ENCODE results near the gene BATF3.
"Not testable (repeated sequence)": the region's sequence is repeated elsewhere in the genome, so short reads cannot be mapped to it uniquely, and the experiment has no call there.

The BATF3 gene

DNA sequence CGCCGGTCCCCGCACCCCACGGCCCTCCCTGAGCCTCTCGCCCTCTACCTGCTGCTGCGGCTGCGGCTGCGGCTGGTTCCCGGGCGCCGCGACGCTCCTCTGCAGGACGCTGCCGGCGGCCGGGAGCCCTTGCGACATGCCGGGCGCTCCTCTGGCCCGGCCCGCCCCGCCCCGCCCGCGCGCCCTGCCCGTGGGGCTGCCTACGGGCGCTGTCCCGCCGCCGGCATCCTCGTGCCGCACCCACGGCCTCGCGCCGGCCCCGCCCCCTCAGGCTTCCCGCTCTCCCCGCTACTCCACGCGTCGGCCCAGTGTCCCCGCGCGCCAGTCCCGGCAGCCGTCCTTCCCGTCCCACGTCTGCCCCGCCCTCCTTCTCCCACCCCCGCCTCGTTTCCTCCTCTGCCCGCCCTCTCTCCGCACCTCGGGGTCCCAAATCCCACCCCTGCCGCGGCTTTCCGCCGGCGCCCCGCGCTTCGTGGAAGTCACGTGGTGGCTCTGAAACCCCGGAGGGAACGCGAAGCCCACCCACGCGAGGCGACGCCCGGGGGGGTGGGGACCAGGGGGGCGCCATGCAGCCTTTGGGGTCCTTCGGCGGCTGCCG lies at the start of gene BATF3:
TSS of gene BATF3 (minus strand) at position 216 of the 598 bp plus-strand sequence. CDS start at position 138, 78 bp downstream.
- H3K27me3 ChIP-seq (ENCODE audit: low read depth, low read length) = no peaks in the 10 kb centered on the region
- H3K4me3 ChIP-seq (ENCODE audit: low read depth in 1 of 2, low read length in 2 of 2) = peak within 1 kb of the TSS; percentile 45 to 68
- no peaks in the 10 kb centered on the region for H3K9me3 ChIP-seq (ENCODE audit: control insufficient read depth in 1 of 2, low read length in 2 of 2)
- peaks cover 0 to 17% of the 10 kb centered on the region in 2 donors for H3K4me1 ChIP-seq (ENCODE audit: control insufficient read depth in 1 of 2, insufficient read depth in 2 of 2, low read length in 2 of 2)
- peak within 1 kb of the TSS; percentile 20 for H3K27ac ChIP-seq (ENCODE audit: low read length)
- no peaks in the 10 kb centered on the region for H3K36me3 ChIP-seq (ENCODE audit: control insufficient read depth in 1 of 2, insufficient read depth in 2 of 2, low read length in 2 of 2)

DNA sequence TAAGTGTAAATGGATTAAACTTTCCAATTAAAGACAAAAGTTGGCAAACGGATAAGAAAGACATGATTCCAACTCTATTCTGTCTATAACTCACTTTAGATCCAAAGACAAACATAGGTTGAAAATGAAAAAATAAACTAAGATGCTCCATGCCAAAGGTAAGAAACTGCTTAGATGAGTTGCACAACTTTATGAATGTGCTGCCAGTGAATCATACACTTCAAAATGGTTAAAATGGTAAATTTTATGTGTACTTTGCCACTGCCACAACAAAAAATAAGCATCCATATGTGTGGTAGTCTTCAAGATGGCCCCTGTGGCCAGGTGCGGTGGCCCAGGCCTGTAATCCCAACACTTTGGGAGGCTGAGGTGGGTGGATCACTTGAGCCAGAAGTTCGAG lies 46.9 kb upstream of the BATF3 start:
- no peaks in the 10 kb centered on the region for H3K36me3 ChIP-seq (ENCODE audit: control insufficient read depth in 1 of 2, insufficient read depth in 2 of 2, low read length in 2 of 2)
- H3K4me1 ChIP-seq (ENCODE audit: control insufficient read depth in 1 of 2, insufficient read depth in 2 of 2, low read length in 2 of 2) = peaks cover 4 to 8% of the 10 kb centered on the region in 2 donors

GRCh38 chr1:212745303-212745702 lies 45.7 kb upstream of the BATF3 start:
- Histone ChIP-seq H3K27ac (ENCODE audit: low read length) (no peak overlapping the region), H3K4me3 (ENCODE audit: low read depth in 1 of 2, low read length in 2 of 2) (no peak overlapping the region), H3K9me3 (ENCODE audit: control insufficient read depth in 1 of 2, low read length in 2 of 2) (no peaks in the 10 kb centered on the region), H3K4me1 (ENCODE audit: control insufficient read depth in 1 of 2, insufficient read depth in 2 of 2, low read length in 2 of 2) (peaks cover 4 to 8% of the 10 kb centered on the region in 2 donors), H3K27me3 (ENCODE audit: low read depth, low read length) (no peaks in the 10 kb centered on the region), H3K36me3 (ENCODE audit: control insufficient read depth in 1 of 2, insufficient read depth in 2 of 2, low read length in 2 of 2) (no peaks in the 10 kb centered on the region)

More for the DNA sequence above, 46.9 kb upstream of the BATF3 start:
- H3K9me3 ChIP-seq (ENCODE audit: control insufficient read depth in 1 of 2, low read length in 2 of 2) = no peaks in the 10 kb centered on the region
- H3K27ac ChIP-seq (ENCODE audit: low read length) = no peak overlapping the region
- no peak overlapping the region for H3K4me3 ChIP-seq (ENCODE audit: low read depth in 1 of 2, low read length in 2 of 2)
- no peaks in the 10 kb centered on the region for H3K27me3 ChIP-seq (ENCODE audit: low read depth, low read length)

GRCh38 chr1:212743901-212744475 lies 44.3 kb upstream of the BATF3 start:
- no peaks in the 10 kb centered on the region for H3K27me3 ChIP-seq (ENCODE audit: low read depth, low read length)
- no peaks in the 10 kb centered on the region for H3K4me1 ChIP-seq (ENCODE audit: control insufficient read depth in 1 of 2, insufficient read depth in 2 of 2, low read length in 2 of 2)
- no peak overlapping the region for H3K4me3 ChIP-seq (ENCODE audit: low read depth in 1 of 2, low read length in 2 of 2)
- H3K27ac ChIP-seq (ENCODE audit: low read length) = no peak overlapping the region
- no peaks in the 10 kb centered on the region for H3K36me3 ChIP-seq (ENCODE audit: control insufficient read depth in 1 of 2, insufficient read depth in 2 of 2, low read length in 2 of 2)
- H3K9me3 ChIP-seq (ENCODE audit: control insufficient read depth in 1 of 2, low read length in 2 of 2) = no peaks in the 10 kb centered on the region

DNA sequence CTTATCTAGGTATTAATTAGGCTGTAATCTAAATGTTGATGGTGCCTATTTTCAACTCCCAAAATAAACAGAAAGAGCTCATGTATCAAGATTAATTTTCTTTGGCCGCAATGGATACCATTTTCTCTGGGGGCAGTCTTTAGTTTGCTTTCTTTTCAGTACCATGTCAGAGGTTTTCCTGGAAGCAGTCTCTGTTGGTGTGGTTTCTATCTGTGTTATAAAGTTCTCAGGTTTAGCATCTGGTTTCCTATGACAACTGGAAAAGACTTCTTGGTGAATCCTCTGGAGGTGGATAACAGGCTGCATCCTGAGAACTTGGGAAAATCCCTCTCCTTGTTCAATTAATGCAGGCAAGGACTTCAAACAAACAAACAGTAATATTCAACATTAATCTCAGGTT lies 38.7 kb upstream of the BATF3 start:
- no peaks in the 10 kb centered on the region for H3K36me3 ChIP-seq (ENCODE audit: control insufficient read depth in 1 of 2, insufficient read depth in 2 of 2, low read length in 2 of 2)

DNA sequence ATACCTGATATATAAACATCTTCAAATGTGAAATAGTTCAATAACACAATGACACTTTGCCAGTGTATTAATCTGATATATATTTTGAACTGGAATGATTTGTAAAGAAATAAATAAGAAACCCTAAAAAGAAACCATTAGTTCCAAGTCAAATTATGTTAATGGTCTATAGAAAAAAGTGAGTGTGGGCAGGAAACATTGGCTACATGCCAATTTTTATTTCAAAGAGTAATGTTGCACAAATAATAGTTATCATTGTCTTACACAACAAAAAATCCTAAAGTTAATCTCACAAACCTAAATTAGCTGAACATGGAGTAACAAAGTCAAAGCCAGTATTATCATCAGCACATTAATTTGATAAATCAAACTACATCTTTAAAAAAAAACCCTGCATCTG lies 37.9 kb upstream of the BATF3 start:
- Histone ChIP-seq H3K36me3 (ENCODE audit: control insufficient read depth in 1 of 2, insufficient read depth in 2 of 2, low read length in 2 of 2) (no peaks in the 10 kb centered on the region), H3K9me3 (ENCODE audit: control insufficient read depth in 1 of 2, low read length in 2 of 2) (no peaks in the 10 kb centered on the region), H3K27me3 (ENCODE audit: low read depth, low read length) (no peaks in the 10 kb centered on the region), H3K4me3 (ENCODE audit: low read depth in 1 of 2, low read length in 2 of 2) (no peak overlapping the region), H3K27ac (ENCODE audit: low read length) (no peak overlapping the region), H3K4me1 (ENCODE audit: control insufficient read depth in 1 of 2, insufficient read depth in 2 of 2, low read length in 2 of 2) (no peaks in the 10 kb centered on the region)

More for the DNA sequence above, 38.7 kb upstream of the BATF3 start:
- no peak overlapping the region for H3K4me3 ChIP-seq (ENCODE audit: low read depth in 1 of 2, low read length in 2 of 2)
- no peak overlapping the region for H3K27ac ChIP-seq (ENCODE audit: low read length)
- no peaks in the 10 kb centered on the region for H3K4me1 ChIP-seq (ENCODE audit: control insufficient read depth in 1 of 2, insufficient read depth in 2 of 2, low read length in 2 of 2)
- H3K9me3 ChIP-seq (ENCODE audit: control insufficient read depth in 1 of 2, low read length in 2 of 2) = no peaks in the 10 kb centered on the region
- no peaks in the 10 kb centered on the region for H3K27me3 ChIP-seq (ENCODE audit: low read depth, low read length)

DNA sequence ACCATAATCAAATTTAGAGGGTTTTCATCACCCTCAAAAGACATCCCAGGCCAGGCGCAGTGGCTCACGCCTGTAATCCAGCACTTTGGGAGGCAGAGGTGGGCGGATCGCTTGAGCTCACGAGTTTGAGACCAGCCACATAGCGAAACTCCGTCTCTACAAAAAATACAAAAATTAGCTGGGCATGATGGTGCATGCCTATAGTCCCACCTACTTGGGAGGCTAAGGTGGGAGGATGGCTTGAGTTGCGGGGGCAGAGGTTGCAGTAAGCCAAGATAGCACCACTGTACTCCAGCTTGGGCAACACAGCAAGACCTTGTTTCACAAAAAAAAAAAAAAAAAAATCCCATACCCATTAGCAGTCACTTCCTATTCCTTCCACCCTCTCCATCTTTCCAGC lies 33.5 kb upstream of the BATF3 start:
- Histone ChIP-seq H3K27me3 (ENCODE audit: low read depth, low read length) (no peaks in the 10 kb centered on the region), H3K36me3 (ENCODE audit: control insufficient read depth in 1 of 2, insufficient read depth in 2 of 2, low read length in 2 of 2) (no peaks in the 10 kb centered on the region), H3K27ac (ENCODE audit: low read length) (no peak overlapping the region), H3K4me1 (ENCODE audit: control insufficient read depth in 1 of 2, insufficient read depth in 2 of 2, low read length in 2 of 2) (no peaks in the 10 kb centered on the region), H3K4me3 (ENCODE audit: low read depth in 1 of 2, low read length in 2 of 2) (no peak overlapping the region), H3K9me3 (ENCODE audit: control insufficient read depth in 1 of 2, low read length in 2 of 2) (no peaks in the 10 kb centered on the region)

GRCh38 chr1:212731630-212732029 lies 32.0 kb upstream of the BATF3 start:
- Histone ChIP-seq H3K27me3 (ENCODE audit: low read depth, low read length) (no peaks in the 10 kb centered on the region), H3K4me1 (ENCODE audit: control insufficient read depth in 1 of 2, insufficient read depth in 2 of 2, low read length in 2 of 2) (no peaks in the 10 kb centered on the region), H3K9me3 (ENCODE audit: control insufficient read depth in 1 of 2, low read length in 2 of 2) (no peaks in the 10 kb centered on the region), H3K4me3 (ENCODE audit: low read depth in 1 of 2, low read length in 2 of 2) (no peak overlapping the region), H3K36me3 (ENCODE audit: control insufficient read depth in 1 of 2, insufficient read depth in 2 of 2, low read length in 2 of 2) (no peaks in the 10 kb centered on the region), H3K27ac (ENCODE audit: low read length) (no peak overlapping the region)

GRCh38 chr1:212728606-212729005 lies 29.0 kb upstream of the BATF3 start:
- Histone ChIP-seq H3K36me3 (ENCODE audit: control insufficient read depth in 1 of 2, insufficient read depth in 2 of 2, low read length in 2 of 2) (no peaks in the 10 kb centered on the region), H3K4me1 (ENCODE audit: control insufficient read depth in 1 of 2, insufficient read depth in 2 of 2, low read length in 2 of 2) (no peaks in the 10 kb centered on the region), H3K9me3 (ENCODE audit: control insufficient read depth in 1 of 2, low read length in 2 of 2) (no peaks in the 10 kb centered on the region), H3K27me3 (ENCODE audit: low read depth, low read length) (no peaks in the 10 kb centered on the region), H3K4me3 (ENCODE audit: low read depth in 1 of 2, low read length in 2 of 2) (no peak overlapping the region), H3K27ac (ENCODE audit: low read length) (no peak overlapping the region)

DNA sequence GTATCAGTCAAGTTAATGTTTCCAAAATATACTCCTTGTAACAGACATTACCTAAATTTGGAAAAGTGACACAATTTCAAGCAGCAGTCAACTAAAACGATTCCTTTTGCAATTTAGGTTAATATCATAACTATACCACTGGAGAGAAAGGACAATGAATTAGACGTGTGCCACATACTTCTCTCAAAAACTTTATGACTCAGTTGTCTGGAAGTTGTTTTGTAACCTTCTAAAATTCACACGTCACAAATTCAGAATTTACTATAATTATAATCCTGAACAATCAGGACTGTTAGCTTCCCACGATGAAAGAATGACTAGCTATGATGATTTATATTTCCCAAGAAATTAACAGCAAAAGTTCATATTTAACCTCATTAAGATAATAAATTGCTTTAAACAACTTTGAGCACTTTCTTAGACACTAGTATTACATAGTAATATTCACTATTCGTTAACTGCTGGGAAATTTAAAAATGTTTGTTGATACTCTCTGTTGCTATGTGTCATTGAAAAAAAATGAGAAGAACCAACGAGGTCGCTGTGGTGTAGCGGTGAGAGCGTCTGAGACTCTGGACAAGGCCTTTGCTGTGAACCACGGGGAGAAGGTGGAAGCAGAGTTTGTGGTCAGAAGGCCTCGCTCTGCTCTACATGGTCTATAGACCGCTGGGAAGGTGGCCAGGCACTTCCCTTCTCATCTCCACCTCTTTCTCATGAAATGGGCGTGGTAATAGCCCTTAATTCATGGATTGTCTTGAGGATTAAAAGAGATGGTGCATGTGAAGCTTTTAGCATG lies 27.9 kb upstream of the BATF3 start:
- Histone ChIP-seq H3K4me3 (ENCODE audit: low read depth in 1 of 2, low read length in 2 of 2) (no peak overlapping the region), H3K9me3 (ENCODE audit: control insufficient read depth in 1 of 2, low read length in 2 of 2) (no peaks in the 10 kb centered on the region), H3K27me3 (ENCODE audit: low read depth, low read length) (no peaks in the 10 kb centered on the region), H3K4me1 (ENCODE audit: control insufficient read depth in 1 of 2, insufficient read depth in 2 of 2, low read length in 2 of 2) (no peaks in the 10 kb centered on the region), H3K36me3 (ENCODE audit: control insufficient read depth in 1 of 2, insufficient read depth in 2 of 2, low read length in 2 of 2) (no peaks in the 10 kb centered on the region), H3K27ac (ENCODE audit: low read length) (no peak overlapping the region)

- H3K4me1 ChIP-seq (ENCODE audit: control insufficient read depth in 1 of 2, insufficient read depth in 2 of 2, low read length in 2 of 2); H3K9me3 ChIP-seq (ENCODE audit: control insufficient read depth in 1 of 2, low read length in 2 of 2); H3K27ac ChIP-seq (ENCODE audit: low read length); H3K36me3 ChIP-seq (ENCODE audit: control insufficient read depth in 1 of 2, insufficient read depth in 2 of 2, low read length in 2 of 2); H3K27me3 ChIP-seq (ENCODE audit: low read depth, low read length); H3K4me3 ChIP-seq (ENCODE audit: low read depth in 1 of 2, low read length in 2 of 2): not testable (repeated sequence)
Observed at GRCh38 chr1:212724679-212725078, 25.0 kb upstream of the BATF3 start.
